Measurements from ENCODE around the gene MIEF1. TPM values are rescaled to one million over a fixed set of nuclear protein-coding genes. Genes with fewer than 3 reads are reported as not detected.

The MIEF1 gene
- total RNA-seq, 2 experiments from 2014 or later: 48.2 to 51.1 TPM

DNA sequence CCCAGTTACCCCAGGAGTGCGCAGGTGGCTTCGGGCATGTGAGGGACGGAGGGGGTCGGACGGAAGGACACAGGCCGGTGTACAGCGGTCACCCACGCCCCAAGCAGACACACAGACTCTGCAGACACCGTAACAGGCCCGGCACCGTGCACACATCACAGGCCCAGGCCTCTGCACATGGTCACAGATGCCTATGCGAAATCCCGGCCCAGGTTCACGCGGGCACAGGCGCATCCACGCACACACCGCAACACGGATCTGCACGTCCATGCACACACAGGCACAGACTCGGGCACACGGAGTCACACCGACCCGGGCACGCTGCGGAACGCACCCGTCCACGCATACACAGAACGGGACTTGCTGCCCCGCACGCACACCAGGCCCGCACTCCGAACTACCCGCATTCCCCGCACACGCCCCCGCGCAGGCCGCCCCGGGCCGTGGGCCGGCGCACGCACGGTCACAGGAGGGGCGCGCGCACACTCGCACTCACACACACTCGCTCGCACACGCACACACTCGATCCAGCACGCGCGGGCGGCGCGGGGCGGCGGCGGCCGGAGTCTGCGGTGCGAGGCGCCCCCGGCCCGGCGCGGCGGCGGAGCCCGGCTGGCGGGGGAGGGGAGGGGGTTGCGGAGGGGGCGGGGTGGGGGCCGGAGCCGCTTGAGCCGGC lies 45.4 kb upstream of the MIEF1 start, which contains the start of gene MGAT3:
Gene MGAT3 (plus strand): TSS at position 491 of the 676 bp plus-strand sequence. CDS start 30,336 bp downstream, outside the sequence.
- CTCF ChIA-PET: no interaction called here
- intact Hi-C loops (cut with micrococcal nuclease): no loop called here
- H3K36me3 Mint-ChIP-seq (ENCODE audit: low read depth): no peaks in the 10 kb centered on the region
- no peak for ATAC-seq
- H3K4me3 Mint-ChIP-seq: peak within 1 kb of the TSS; percentile 58
- no peak within 1 kb of the TSS for H3K27ac Mint-ChIP-seq
- peaks cover 18% of the 10 kb centered on the region for H3K27me3 Mint-ChIP-seq
- POLR2A ChIA-PET: interaction anchor here (0.7 kb wide), 1 partner anchor 21 kb away, joined by 3 read pairs; no protein-coding TSS in a partner anchor
- DNase-seq: no peak
- H3K9me3 Mint-ChIP-seq: no peaks in the 10 kb centered on the region
- H3K4me1 Mint-ChIP-seq (ENCODE audit: low read depth): peaks cover 21% of the 10 kb centered on the region
- TF ChIP-seq, protein P1, sequence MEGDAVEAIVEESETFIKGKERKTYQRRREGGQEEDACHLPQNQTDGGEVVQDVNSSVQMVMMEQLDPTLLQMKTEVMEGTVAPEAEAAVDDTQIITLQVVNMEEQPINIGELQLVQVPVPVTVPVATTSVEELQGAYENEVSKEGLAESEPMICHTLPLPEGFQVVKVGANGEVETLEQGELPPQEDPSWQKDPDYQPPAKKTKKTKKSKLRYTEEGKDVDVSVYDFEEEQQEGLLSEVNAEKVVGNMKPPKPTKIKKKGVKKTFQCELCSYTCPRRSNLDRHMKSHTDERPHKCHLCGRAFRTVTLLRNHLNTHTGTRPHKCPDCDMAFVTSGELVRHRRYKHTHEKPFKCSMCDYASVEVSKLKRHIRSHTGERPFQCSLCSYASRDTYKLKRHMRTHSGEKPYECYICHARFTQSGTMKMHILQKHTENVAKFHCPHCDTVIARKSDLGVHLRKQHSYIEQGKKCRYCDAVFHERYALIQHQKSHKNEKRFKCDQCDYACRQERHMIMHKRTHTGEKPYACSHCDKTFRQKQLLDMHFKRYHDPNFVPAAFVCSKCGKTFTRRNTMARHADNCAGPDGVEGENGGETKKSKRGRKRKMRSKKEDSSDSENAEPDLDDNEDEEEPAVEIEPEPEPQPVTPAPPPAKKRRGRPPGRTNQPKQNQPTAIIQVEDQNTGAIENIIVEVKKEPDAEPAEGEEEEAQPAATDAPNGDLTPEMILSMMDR (IDR thresholded peaks at IDR 0.05): no peak

- Mint-ChIP-seq H3K4me1 (ENCODE audit: low read depth) (peaks cover 17% of the 10 kb centered on the region), H3K27ac (no peak overlapping the region), H3K4me3 (no peak overlapping the region), H3K9me3 (no peaks in the 10 kb centered on the region), H3K36me3 (ENCODE audit: low read depth) (no peaks in the 10 kb centered on the region), H3K27me3 (peaks cover 18% of the 10 kb centered on the region)
- no peak for DNase-seq
- intact Hi-C loops (cut with micrococcal nuclease): no loop called here
- peak; percentile 14 for ATAC-seq
- ChIA-PET CTCF (no interaction called here), POLR2A (interaction anchor here (0.9 kb wide), 1 partner anchor 63 kb away, joined by 3 read pairs; the partner anchor contains the start of gene ATF4)
- TF ChIP-seq, protein P1 (IDR thresholded peaks at IDR 0.05): no peak
Measured at GRCh38 chr22:39457198-39457555, 44.9 kb upstream of the MIEF1 start.

DNA sequence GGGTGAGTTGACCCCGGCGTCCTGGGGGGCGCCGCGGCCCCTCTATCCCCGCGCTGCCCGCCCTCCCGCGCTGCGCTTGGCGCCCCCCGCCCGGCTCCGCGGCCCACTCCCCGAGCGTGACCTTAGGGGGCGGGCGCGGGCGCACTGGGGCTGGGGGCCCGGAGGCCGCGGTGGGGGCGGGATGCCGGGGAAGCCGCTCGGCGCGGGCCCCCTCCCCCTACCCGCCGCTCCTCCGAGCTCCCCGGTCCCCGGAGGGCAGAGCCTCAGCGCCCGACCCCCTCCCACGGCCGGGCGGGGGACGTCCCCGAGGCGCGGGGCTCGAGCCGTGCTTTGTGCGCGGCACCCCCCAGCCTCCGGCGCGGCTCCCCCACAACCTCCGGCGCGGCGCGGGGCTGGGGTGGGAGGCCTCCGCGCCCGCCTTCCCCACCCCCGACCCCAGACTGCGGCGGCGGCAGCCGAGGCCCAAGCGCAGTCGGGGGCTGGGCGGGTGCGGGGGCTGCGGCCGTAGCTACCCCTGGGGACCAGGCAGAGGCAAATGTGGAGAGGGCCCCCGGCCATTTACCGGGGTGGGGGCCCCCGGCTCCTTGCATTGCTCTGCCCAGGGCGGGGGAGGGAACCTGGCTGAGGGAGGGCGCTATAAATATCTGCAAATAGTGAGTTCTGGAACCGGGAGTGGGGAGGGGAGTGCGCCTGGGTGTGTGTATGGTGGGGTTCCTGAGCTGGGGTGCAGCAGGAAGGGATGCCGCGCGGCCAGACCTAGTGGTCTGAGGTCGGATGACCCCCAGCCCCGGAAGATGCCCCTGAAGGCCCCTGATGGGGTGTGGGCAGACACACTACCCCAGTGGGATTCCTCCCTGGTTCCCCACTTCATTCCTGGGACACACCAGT lies 44.3 kb upstream of the MIEF1 start:
- ChIA-PET POLR2A (interaction anchor here (0.9 to 1.0 kb wide), 2 partner anchors 10 to 63 kb away, joined by 3 read pairs; partner anchors contain the start of gene ATF4), CTCF (no interaction called here)
- TF ChIP-seq, protein P1 (IDR thresholded peaks at IDR 0.05): no peak
- peaks cover 14% of the 10 kb centered on the region for H3K4me1 Mint-ChIP-seq (ENCODE audit: low read depth)
- no peaks in the 10 kb centered on the region for H3K9me3 Mint-ChIP-seq
- H3K36me3 Mint-ChIP-seq (ENCODE audit: low read depth): no peaks in the 10 kb centered on the region
- intact Hi-C loops (cut with micrococcal nuclease): no loop called here
- peaks cover 18% of the 10 kb centered on the region for H3K27me3 Mint-ChIP-seq
- no peak for DNase-seq
- peak overlapping the region; percentile 58 for H3K4me3 Mint-ChIP-seq
- no peak overlapping the region for H3K27ac Mint-ChIP-seq
- peak; percentile 29 for ATAC-seq

DNA sequence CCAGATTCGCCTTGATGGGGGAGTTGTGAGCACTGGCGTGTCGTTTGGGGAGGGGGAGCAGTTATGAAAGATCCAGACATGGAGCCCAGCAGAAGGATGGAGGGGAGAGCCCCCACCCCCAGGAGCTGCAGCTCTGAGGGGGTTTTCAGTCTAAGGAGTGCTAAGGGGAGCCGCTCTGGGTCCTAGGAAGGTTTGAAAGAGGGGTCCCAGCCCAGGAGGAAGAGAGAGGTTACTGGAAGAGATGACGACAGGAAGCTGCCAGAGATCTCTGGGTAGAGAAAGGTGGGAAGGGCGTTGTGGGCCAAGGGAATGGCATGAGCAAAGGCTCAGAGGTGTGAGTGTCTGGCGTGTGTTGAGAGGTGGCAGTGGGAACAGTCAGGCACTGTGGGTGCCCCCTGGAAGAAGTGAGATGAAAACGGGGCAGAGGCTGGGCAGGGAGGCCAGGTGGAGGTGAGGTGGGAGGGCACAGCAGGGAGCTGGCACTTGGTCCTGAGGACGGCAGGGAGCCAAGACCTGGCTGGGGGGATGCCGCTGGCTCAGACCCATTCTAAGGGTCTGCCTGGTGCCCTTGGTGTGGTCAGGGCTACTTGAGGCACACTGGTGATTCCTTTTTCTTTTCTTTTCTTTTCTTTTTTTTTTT lies 43.5 kb upstream of the MIEF1 start:
- peaks cover 18% of the 10 kb centered on the region for H3K27me3 Mint-ChIP-seq
- intact Hi-C loops (cut with micrococcal nuclease): no loop called here
- ATAC-seq: no peak

More for the DNA sequence above, 43.5 kb upstream of the MIEF1 start:
- Mint-ChIP-seq H3K9me3 (no peaks in the 10 kb centered on the region), H3K4me3 (peak overlapping the region; percentile 58), H3K36me3 (ENCODE audit: low read depth) (no peaks in the 10 kb centered on the region), H3K27ac (no peak overlapping the region), H3K4me1 (ENCODE audit: low read depth) (peaks cover 14% of the 10 kb centered on the region)
- POLR2A ChIA-PET: interaction anchor here (1.0 kb wide), 1 partner anchor 9 kb away, joined by 3 read pairs; no protein-coding TSS in a partner anchor
- CTCF ChIA-PET: interaction anchor here (1.0 to 2.3 kb wide), 2 partner anchors 21 to 36 kb away, joined by 3 to 5 read pairs; no protein-coding TSS in a partner anchor
- TF ChIP-seq, protein P1 (IDR thresholded peaks at IDR 0.05): no peak
- DNase-seq: no peak

Measured in activated CD8-positive, alpha-beta T cell treated with anti-CD3 and anti-CD28 coated beads for 36 hours (primary cell).